IMR-90 (cell line): ENCODE measurements around the gene SRGAP3. TPM values are rescaled to one million over a fixed set of nuclear protein-coding genes. Genes with fewer than 3 reads are reported as not detected.

Source experiments
- ATAC-seq: fragments of 200-7000 bp; cut with Tn5 transposase; 2 replicates; pipeline ENCODE4 v1.9.1; 2020; ENCODE audit warnings: low read depth, mild to moderate bottlenecking, moderate library complexity
- BruUV-seq: library from RNA; stranded (reverse); fragments of 400-500 nt; replicated peaks from 2 replicates; lab custom pipeline; 2021; lab: Mats Ljungman, UMichigan
- CTCF ChIA-PET: fragments of 300-600 bp; formaldehyde crosslinking; extraction: SDS; loops from one replicate; lab custom pipeline; 2021; ENCODE audit warnings: antibody characterized with exemption; lab: Yijun Ruan, JAX
- POLR2A ChIA-PET: fragments of 300-600 bp; sonication (Branson Sonifier 250); formaldehyde crosslinking; loops from one replicate; lab custom pipeline; 2022; ENCODE audit warnings: antibody characterized with exemption; ENCODE audit not compliant: unreplicated experiment; lab: Charles Lee
- DNase-seq: peaks from one replicate; pipeline ENCODE4 v3.0.0; 2013
- H2AFZ ChIP-seq: replicated peaks from 2 replicates; pipeline ENCODE3; 2013; ENCODE audit warnings: low read length, mild to moderate bottlenecking; ENCODE audit not compliant: poor library complexity
- H2AK5ac ChIP-seq: 2 replicates; pipeline ENCODE4 v1.6.1; 2013; ENCODE audit warnings: low read depth, low read length, inconsistent platforms
- H2AK9ac ChIP-seq: replicated peaks from 2 replicates; pipeline ENCODE3; 2013; ENCODE audit warnings: mild to moderate bottlenecking, low read depth, low read length, moderate library complexity; ENCODE audit not compliant: poor library complexity
- H2BK120ac ChIP-seq: 2 replicates; pipeline ENCODE4 v1.6.1; 2013; ENCODE audit warnings: low read depth, low read length, inconsistent platforms
- H2BK15ac ChIP-seq: 3 replicates; pipeline ENCODE4 v1.6.1; 2013; ENCODE audit warnings: low read depth, low read length, inconsistent platforms
- H2BK20ac ChIP-seq: 2 replicates; pipeline ENCODE4 v1.6.1; 2013; ENCODE audit warnings: low read depth, mild to moderate bottlenecking, inconsistent platforms, low read length, moderate library complexity
- H2BK5ac ChIP-seq: 2 replicates; pipeline ENCODE4 v1.6.1; 2013; ENCODE audit warnings: mild to moderate bottlenecking, low read depth, low read length, inconsistent platforms; ENCODE audit not compliant: poor library complexity, severe bottlenecking
- H3K14ac ChIP-seq: replicated peaks from 2 replicates; pipeline ENCODE4 v1.6.1; 2013; ENCODE audit warnings: low read depth, low read length, inconsistent platforms
- H3K18ac ChIP-seq: 2 replicates; pipeline ENCODE4 v1.6.1; 2013; ENCODE audit warnings: low read depth, low read length, control low read depth
- H3K23ac ChIP-seq: 2 replicates; pipeline ENCODE4 v1.6.1; 2013; ENCODE audit warnings: low read depth, low read length, inconsistent platforms
- H3K27ac ChIP-seq: 2 replicates; pipeline ENCODE4 v1.5.1; 2013; ENCODE audit warnings: mild to moderate bottlenecking, control low read depth, low read length; ENCODE audit not compliant: insufficient read depth
- H3K27me3 ChIP-seq: 2 replicates; pipeline ENCODE4 v1.6.1; 2013; ENCODE audit warnings: low read length; ENCODE audit not compliant: control insufficient read depth, insufficient read depth
- H3K36me3 ChIP-seq: 2 replicates; pipeline ENCODE4 v1.6.1; 2013; ENCODE audit warnings: low read length, mixed read lengths; ENCODE audit not compliant: control insufficient read depth, insufficient read depth
- H3K4ac ChIP-seq: 2 replicates; pipeline ENCODE4 v1.6.1; 2013; ENCODE audit warnings: low read depth, low read length, inconsistent platforms
- H3K4me1 ChIP-seq: 2 replicates; pipeline ENCODE4 v1.6.1; 2013; ENCODE audit warnings: low read length, mixed read lengths; ENCODE audit not compliant: control insufficient read depth, insufficient read depth
- H3K4me2 ChIP-seq: 2 replicates; pipeline ENCODE4 v1.6.1; 2013; ENCODE audit warnings: low read depth, mild to moderate bottlenecking, control low read depth, low read length, moderate library complexity
- H3K4me3 ChIP-seq: 2 replicates; pipeline ENCODE4 v1.5.1; 2013; ENCODE audit warnings: low read depth, mild to moderate bottlenecking, control low read depth, low read length, moderate library complexity; ENCODE audit not compliant: insufficient read depth
- H3K56ac ChIP-seq: 2 replicates; pipeline ENCODE4 v1.6.1; 2013; ENCODE audit warnings: low read length, inconsistent platforms; ENCODE audit not compliant: insufficient read depth; ENCODE audit errors: extremely low read depth
- H3K79me1 ChIP-seq, 2 experiments: 2 replicates each; pipeline ENCODE4 v1.6.1; 2013; ENCODE audit warnings: low read length in 2 of 2, inconsistent platforms in 1 of 2, low read depth in 1 of 2
- H3K9ac ChIP-seq: 2 replicates; pipeline ENCODE4 v1.6.1; 2013; ENCODE audit warnings: low read depth, low read length, control low read depth
- H3K9me1 ChIP-seq: 2 replicates; pipeline ENCODE4 v1.6.1; 2013; ENCODE audit warnings: low read length, inconsistent platforms; ENCODE audit not compliant: insufficient read depth
- H3K9me3 ChIP-seq: 2 replicates; pipeline ENCODE4 v1.6.1; 2013; ENCODE audit warnings: low read length; ENCODE audit not compliant: control insufficient read depth, insufficient read depth
- H4K20me1 ChIP-seq: 2 replicates; pipeline ENCODE4 v1.6.1; 2013; ENCODE audit warnings: low read length, inconsistent platforms; ENCODE audit not compliant: insufficient read depth
- H4K5ac ChIP-seq: 2 replicates; pipeline ENCODE4 v1.6.1; 2013; ENCODE audit warnings: mild to moderate bottlenecking, low read depth, low read length, control low read depth
- H4K8ac ChIP-seq, 2 experiments: 2 replicates each; pipeline ENCODE4 v1.6.1; 2013; ENCODE audit warnings: low read depth in 2 of 2, low read length in 2 of 2, control low read depth in 1 of 2, inconsistent platforms in 1 of 2
- H4K91ac ChIP-seq: 2 replicates; pipeline ENCODE4 v1.6.1; 2013; ENCODE audit warnings: low read depth, low read length, inconsistent platforms; ENCODE audit not compliant: insufficient read depth
- BHLHE40 ChIP-seq: fragments of 150-350 bp; IDR thresholded peaks from 2 replicates; pipeline ENCODE4 v1.6.1; 2016; ENCODE audit warnings: mild to moderate bottlenecking, low read depth, low read length
- CEBPB ChIP-seq: IDR thresholded peaks from 2 replicates; pipeline ENCODE4 v1.6.1; 2012; ENCODE audit warnings: low read depth, low read length, improper control_type of control experiment
- ELK1 ChIP-seq: fragments of 150-350 bp; IDR thresholded peaks from 2 replicates; pipeline ENCODE4 v1.6.1; 2016; ENCODE audit warnings: low read depth, mild to moderate bottlenecking, low read length, moderate library complexity, borderline replicate concordance
- WGBS, 2 experiments: methylation state at CpG; one replicate each; pipeline versions ENCODE4 v1.1.5 to v1.1.7; 2013; ENCODE audit warnings: missing lambda C conversion rate in 2 of 2; ENCODE audit not compliant: insufficient read length in 1 of 2; ENCODE audit errors: extremely low coverage in 2 of 2; 5-methylcytosine and 5-hydroxymethylcytosine counted together
- dilution Hi-C: fragments of 300-500 bp; cut with HindIII; formaldehyde crosslinking; loops from one replicate; pipeline ENCODE4 v1.14.3; 2018; ENCODE audit warnings: low sequenced_read_pairs; ENCODE audit not compliant: unreplicated experiment
- in situ Hi-C: fragments of 300-500 bp; cut with MboI; formaldehyde crosslinking; loops from 3 replicates; pipeline ENCODE4 v1.14.3; 2019; ENCODE audit warnings: low sequenced_read_pairs, inconsistent platforms, mixed read lengths
- intact Hi-C: fragments of 100-400 bp; cut with micrococcal nuclease; formaldehyde crosslinking; loops from 2 replicates; pipeline ENCODE4 v1.10.0; 2022
- polyA plus RNA-seq, 3 experiments: library from polyadenylated mRNA; depleted of rRNA; stranded (reverse); fragments of >200 nt; gene quantifications; 2 replicates each; pipeline ENCODE4 v1.2.3, GENCODE V29; 2012; ENCODE audit warnings: low replicate concordance in 1 of 3
- total RNA-seq: library from RNA; depleted of rRNA; stranded (reverse); fragments of >200 nt; gene quantifications from 2 replicates; pipeline ENCODE4 v1.2.3, GENCODE V29; 2012

Gene SRGAP3
- total and polyA plus RNA-seq, 2 of the 4 experiments (the other 2 are of a cell fraction): 0.68 to 1.4 TPM

GRCh38 chr3:9062570-9062969 is 186.9 kb downstream of the SRGAP3 start:
- Histone ChIP-seq H2BK120ac (no peak overlapping the region), H3K4me3 (no peak overlapping the region), H3K9ac (no peak overlapping the region), H2BK5ac (no peak overlapping the region), H3K23ac (no peak overlapping the region), H3K36me3 (no peaks in the 10 kb centered on the region), H3K4me2 (no peak overlapping the region), H2AK9ac (no peak overlapping the region), H3K9me1 (no peaks in the 10 kb centered on the region), H3K4ac (no peak overlapping the region), H2AFZ (no peak overlapping the region), H3K18ac (no peak overlapping the region), H3K14ac (no peak overlapping the region), H3K9me3 (no peaks in the 10 kb centered on the region), H2BK15ac (no peak overlapping the region), H3K4me1 (no peaks in the 10 kb centered on the region), H3K56ac (no peak overlapping the region), H2BK20ac (no peak overlapping the region), H4K91ac (no peak overlapping the region), H4K8ac (no peak overlapping the region), H4K5ac (no peak overlapping the region), H3K27me3 (peaks cover 3% of the 10 kb centered on the region), H3K79me1 (no peaks in the 10 kb centered on the region), H2AK5ac (no peak overlapping the region), H4K20me1 (no peaks in the 10 kb centered on the region), H3K27ac (no peak overlapping the region)
- POLR2A ChIA-PET: no interaction called here
- CTCF ChIA-PET: no interaction called here
- DNase-seq (no peak), ATAC-seq (no peak)
- no CpG with 5 or more reads among the region's 1 CpG for WGBS, 2 experiments
- in situ Hi-C loops (loop anchor here (25.0 kb wide), 2 partner anchors 300 to 400 kb away; partner anchors contain the start of gene OXTR), dilution Hi-C loops (no loop called here), intact Hi-C loops (no loop called here)
- no peak for TF ChIP-seq BHLHE40
- no peak for TF ChIP-seq ELK1
- 0 out of 2 replicates have a peak, but pooled peaks have one; percentile 11 for TF ChIP-seq CEBPB
- no TSS peak for BruUV-seq
